HG03571 (cell line): ENCODE results near the gene C15orf62.
A peak's percentile ranks its signal among the peaks of the same experiment; 100 is the strongest.

Experiments used
- ATAC-seq: cut with Tn5 transposase; IDR thresholded peaks from one replicate; pipeline ENCODE4 v1.9.1; 2021; ENCODE audit not compliant: unreplicated experiment

The C15orf62 gene

DNA sequence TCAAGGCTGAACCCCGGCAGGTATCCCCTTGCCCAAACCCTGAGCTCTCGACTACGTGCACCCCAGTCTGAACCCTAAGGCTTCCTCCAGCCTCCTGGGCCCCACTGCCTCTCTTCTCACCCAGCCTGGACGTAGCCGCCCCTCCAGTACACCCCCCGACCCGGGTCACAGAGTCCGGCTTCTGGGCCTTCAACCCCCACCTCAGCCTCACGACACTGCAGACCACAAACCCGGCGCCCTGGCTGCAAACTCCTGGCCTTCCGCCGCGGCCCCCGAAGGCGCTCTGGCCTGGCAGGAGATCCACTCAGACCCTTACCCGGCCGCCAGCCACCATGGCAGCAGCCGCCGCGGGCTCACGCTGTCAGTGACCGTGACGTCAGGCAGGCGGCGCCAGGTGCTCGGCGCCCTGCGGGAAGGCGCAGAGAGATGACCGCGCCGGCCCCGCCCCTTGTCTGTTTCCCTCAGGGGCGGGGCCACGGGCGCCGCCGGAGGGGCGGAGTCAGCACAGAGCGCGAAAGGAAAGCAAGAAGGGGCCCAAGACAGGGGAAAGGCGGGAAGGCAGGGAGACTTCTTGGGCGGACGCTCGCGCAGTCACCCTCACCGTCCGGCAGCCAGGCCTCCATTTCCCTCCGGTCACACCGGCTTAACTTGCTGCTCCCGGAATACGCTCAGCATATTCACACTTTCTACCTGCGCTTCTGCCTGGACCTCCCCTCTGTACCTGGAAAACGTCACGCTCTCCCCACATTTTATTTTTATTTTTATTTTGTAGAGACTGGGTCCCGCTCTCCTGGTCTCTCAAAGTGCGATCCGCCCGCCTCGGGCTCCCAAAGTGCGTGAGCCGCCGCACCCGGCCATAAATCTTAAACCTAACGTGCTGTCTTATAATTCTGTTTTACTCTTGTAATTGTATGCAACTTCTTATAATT is 14.6 kb upstream of the C15orf62 start, which contains the start of gene RMDN3:
TSS of gene RMDN3 (minus strand) at position 372 of the 929 bp plus-strand sequence. CDS start 471 bp downstream, outside the sequence.
- ATAC-seq = peak; percentile 75

DNA sequence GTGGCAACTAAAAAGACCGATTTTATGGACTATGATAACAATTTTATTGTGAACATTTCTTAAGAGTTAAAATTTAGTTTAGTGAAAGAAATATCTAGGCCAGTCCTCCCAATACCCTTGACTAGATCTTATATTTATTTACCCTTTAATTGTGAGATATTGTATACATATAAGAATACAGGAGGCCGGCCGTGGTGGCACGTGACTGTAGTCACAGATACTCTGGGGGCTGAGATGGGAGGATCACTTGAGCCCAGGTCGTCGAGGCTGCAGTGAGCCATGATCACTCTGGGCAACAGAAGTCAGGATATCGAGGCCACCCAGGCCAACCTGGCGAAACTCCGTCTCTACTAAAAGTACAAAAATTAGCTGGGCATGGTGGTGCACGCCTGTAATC is 14.0 kb upstream of the C15orf62 start:
- no peak for ATAC-seq

DNA sequence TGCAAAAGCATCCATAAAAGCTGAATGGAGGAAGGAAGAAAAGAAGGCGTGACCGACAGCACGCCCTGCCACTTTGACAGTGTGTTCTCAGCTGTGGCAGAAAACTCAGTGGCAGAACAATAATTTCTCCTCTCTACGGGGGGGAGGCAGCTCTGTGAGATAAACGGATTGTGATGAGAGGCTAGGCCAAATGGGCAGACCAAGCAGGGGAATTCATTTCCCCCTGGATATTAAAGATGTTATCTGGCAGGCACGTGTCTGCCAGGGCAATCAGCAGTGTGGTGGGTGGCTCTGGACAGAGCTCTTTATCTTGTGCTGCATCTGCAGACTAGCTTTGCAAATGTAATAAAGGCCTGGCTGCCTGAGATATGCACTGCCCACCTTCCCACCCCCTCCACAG is 12.8 kb upstream of the C15orf62 start:
- no peak for ATAC-seq

DNA sequence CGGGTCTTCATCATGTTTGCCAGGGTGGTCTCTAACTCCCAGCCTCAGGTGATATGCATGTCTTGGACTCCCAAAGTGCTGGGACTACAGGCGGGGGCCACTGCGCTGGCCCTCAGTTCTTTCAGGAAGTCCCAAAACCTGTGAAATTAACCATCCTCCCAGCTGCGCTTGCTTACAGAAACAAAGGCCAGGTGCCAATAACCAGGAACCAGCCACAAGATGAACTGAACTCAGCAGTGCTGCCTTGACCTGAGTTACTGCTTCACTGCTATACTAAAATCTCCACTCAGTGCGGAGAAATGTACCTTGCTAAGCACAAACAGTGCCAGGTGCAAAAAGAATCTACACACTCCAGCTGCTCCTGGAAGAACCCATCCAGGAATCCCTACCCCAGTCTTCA is 9.8 kb upstream of the C15orf62 start:
- no peak for ATAC-seq

DNA sequence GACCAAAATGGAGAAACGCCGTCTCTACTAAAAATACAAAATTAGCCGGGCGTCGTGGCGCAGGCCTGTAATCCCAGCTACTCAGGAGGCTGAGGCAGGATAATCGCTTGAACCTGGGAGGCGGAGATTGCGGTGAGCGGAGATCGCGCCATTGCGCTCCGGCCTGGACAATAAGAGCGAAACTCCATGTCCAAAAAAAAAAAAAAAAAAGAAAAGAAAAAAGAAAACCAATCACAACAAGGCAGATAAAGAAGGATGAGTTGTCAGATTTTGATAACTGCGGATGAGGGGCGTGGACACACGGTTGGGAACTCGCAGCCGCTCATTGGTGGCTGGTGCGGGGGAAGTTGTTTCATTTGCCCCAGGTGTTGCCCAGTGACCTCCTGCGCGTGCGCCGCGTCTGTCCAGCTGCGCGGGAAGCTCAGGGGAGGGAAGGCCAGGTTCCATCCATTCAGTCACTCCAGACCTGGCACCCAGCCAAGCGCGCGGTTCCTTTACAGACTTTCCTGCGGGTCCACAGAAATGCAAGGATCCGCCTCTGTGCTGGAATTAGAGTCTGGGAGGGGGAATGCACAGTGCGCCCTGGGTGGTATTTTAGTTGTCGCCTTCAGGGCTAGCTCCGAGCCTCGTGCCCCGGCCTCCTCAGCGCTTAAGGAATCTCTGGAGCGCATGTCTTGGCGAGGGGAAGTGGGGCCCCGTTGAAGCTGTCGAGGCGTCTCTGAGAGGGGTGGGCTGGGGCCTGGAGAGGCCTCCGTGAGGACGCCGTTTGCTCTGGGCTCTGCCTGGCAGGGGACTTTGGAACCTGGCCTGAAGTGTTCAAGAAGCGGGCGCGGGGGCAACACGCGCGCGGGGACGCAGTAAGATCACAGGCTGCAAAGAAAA is 6.6 kb upstream of the C15orf62 start:
- ATAC-seq = no peak

DNA sequence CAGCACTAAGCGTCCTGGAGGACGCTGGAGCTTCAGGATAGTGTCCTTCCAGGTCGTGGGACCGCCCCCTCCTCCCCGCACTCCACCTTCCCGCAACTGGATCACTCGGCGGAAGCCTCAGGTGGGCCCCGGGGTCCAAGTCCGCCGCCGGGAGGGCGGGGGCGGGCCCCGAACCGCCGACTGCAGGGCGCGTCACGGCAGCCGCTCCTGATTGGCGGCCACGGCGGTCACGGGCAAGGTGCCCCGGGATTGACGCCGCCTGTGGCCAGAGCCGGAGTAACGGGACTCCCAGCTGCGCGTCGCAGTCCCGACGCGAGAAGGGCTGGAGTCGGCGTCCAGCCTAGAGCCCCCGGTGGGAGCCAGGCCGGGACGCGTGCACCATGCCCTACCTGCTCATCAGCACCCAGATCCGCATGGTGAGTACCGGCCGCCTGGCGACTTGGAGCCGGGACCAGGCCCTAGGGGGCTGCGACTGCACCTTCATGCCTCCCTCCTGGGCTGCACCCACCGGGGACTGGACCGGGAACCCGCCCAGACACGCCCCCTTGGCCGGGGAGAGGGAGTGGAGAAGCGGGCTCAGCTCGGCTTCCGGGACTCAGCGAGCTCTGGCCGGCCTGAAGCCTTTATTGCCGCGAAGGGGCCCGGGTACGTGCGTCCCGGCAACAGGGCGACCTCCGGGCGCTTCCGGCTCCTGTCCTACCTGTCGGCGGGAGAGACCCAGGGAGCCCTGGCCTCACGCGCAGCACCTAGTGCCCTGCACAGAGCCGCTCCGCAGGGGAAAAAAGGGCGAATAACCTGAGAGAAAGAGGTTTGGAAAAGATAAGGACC is 5.8 kb upstream of the C15orf62 start, which contains the start of gene GCHFR:
TSS of gene GCHFR (plus strand) at position 268 of the 828 bp plus-strand sequence. CDS start at position 381, 113 bp downstream.
- peak; percentile 42 for ATAC-seq

DNA sequence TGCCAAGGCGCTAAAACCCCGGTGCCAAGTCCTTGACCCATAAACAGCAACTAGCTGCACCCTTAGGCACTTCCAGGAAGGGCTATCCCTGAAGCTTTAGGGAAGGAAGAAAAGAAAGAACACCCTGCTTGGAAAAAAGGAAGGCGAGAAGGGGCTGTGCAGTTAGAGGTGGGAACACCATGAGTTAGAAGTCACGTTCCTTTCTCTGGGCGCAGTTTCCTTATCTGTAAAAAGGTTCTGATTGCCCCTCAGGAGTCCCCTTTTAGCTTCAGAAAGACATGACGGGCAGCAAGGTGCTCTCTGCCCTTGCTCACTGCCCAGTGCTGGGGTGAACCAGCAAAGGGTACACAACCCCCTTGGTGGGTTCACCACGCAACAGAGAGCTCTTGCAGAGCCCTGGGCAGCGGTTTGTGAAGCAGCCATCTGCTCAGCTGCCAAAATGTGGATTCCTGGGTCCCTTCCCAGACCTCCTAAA is 5.1 kb upstream of the C15orf62 start:
- ATAC-seq = no peak

DNA sequence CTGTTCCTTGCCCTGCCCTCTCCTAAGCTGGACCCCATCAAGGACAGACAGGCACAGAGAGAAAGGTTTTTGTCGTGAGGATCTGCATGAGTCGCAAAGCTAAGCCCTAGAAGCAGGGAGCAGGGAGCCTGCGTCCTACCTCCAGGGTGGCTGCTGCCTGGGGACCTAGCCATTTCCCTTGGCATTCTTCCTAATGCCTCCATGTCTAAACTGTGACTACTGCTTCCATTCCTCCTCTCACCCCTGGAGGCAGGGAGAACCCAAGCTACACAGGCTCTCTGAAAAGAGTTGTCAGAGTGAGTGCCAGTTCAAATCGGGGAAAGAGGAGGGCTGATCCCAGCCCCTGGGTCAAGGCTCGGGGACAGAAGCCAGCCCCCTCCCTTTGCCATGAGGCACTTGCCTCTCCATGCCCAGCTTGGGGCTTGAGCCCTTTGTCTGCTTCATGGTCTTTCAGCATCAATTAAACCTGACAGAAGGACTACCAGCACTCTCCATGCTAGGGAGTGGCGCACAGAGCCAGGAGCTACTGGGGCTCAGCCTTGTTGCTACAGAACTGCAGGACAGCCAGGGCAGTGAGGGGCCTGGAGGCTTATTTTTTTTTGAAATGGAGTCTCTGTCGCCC is 3.5 kb upstream of the C15orf62 start:
- no peak for ATAC-seq

DNA sequence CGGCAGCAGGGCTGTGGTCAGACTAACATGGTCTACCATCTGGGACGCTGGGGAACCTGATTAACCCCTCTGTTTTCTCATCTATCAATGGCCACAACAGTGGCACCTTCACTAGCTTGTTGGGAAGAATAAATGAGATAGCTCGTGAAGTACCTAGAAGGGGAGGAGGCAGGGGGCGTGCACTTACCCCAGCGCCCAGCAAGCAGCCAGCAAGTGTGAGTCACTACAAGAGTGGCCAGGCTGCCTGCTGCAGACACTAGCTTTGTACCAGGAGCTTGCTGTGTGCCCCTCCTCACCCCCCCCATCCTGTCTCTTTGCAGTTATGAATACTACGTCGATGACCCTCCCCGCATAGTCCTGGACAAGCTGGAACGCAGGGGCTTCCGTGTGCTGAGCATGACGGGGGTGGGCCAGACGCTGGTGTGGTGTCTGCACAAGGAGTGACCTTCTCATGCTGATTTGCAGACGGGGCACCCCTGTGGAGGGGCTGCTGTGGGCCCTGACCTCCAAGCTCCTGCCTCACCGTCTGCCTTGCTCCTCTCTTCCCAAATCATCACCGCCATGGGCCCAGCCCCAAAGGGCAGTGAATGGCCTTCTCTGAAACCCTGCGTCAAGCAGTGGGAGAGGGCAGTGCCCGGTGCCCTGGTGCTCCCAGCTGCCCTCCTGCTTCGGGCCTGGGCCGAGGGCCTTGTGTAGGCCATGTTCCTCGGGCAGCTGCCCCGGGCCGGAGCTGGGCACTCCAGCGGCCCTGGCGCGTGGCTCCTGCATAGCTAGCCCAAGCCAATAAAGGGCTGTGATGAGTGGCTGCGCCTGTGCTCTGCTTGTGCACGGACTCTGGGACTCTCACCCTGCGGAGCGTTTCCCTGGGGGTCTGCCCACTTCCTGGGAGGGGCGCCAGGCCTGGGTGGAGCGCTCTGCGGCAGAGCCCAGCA is 2.6 kb upstream of the C15orf62 start:
- ATAC-seq = no peak

DNA sequence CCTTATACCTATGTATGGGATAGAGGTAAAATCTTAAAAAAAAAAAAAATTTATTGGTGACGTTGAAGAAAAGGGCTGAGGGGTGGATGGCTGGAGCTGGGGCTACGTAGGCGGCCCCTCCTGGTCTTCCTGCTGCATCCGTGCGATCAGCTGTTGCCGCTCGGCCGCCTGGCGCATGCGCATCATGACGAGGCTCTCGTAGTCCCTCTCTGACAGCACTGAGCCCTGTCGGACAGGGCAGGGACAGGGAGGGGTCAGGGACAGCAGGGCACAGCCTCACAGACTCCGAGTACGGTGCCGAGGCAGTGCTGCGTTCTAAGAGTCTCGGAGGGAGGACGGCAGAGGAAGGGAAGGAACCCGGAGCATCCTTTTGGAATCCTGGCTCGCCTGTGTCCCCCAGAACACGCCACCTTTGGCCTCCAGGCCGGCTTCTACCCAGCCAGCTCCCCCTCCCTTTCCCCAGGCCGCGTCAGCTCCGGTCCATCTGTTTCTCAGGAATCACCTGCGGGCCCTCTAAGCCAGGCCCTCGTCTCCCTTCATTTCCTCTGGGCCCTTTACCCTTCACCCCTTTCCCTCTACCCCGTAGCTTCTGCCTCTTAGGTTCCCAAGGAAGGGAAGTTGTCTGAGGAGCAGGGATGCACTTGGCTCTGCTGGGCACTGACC is 1.8 kb upstream of the C15orf62 start:
- no peak for ATAC-seq

DNA sequence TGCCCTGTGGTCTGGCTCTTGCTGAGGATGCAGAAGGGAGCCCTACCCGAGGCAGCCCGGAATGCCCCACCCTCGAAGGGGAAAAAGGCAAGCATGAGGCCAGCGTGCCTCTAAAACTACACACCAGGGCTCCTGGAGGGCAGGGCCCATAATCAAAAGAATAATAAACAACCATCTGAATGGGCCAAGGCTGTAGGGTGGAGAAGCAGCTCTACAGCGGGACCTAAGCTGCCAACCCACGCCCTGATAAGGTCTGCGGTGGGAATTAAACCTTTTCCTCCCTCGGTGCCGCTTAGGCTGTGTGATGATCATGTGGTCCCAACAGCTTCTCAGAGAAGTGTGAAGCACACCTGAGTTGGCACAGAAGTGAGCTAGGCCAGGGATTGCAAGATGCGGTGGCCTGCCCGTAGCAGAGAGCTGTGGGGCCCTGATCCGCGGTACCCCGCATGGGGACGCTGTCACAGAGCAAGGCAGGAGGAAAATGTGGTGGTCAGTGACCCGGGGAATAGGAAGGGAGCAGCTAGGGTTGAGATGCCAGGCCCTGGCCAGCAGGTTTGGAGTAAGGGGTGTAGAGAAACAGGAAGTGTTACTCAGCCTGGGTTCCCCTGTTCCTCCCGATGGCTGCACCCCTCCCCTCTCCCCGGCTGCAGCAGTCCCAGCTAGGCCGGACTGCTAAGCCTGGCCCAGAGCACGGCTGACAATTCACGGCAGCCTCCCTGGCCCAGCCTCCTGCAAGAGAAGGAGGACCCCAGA is 1.1 kb upstream of the C15orf62 start:
- no peak for ATAC-seq

DNA sequence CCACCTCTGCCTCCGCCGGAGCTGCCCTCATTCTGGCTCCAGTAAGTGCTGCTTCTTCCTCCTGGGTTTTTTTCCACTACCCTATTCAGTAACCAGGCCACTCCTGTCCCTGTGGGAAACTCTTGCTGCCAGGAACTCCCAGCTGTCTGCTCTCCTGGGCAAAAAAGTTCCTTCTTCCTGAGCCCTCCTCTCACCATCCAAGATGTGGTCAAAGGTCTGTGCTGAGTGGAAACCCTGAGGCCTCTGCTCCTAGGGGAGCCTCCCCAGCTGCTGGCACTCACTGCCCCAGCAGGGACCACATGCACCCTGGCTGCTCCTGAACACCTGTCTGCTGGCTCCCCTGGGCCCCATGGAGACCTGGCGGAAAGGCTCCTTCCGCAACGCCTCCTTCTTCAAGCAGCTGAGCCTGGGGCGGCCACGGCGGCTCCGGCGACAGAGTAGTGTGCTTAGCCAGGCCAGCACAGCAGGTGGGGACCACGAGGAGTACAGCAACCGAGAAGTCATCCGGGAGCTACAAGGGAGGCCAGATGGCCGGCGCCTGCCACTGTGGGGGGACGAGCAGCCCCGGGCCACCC is 454 bp downstream of the C15orf62 start:
- no peak for ATAC-seq

DNA sequence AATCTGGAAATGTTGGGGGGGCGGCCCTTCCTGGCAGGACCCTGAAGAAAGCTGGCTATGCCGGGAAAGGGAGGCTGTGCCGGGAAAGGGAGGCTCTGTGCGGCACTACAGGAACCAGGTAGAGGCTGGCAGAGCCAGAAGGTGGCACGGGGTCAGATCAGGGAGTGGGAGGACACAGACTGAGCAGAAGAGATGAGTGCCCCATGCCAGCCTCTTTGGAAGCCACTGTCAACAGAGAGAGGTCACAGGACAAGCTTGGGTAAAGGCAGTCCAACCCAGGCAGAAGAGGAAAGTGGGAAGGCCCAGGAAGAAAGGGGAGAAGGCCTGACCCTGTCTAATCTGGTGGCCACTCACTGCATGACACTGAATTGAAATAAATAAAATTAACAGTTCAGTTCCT is 1.5 kb downstream of the C15orf62 start:
- ATAC-seq = no peak

DNA sequence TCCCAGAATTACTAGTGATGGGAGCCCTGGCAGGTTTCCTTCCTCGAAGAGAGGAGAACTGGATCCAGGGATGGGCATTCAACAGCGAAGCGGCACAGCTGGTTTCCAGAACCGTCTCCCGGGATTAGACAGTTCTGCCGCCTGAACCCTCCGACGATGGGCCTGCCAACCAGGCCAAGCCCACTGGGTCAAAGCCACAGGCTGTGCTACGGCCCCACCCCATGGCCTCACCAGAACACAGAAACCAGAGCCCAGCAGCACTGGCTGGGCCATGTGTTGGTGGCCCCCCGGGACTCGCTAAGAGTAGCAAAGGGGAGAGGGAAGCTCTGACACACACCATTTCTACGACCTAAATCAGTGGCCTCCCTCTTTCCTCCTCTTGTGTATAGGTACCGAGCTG is 2.2 kb downstream of the C15orf62 start:
- ATAC-seq = no peak

DNA sequence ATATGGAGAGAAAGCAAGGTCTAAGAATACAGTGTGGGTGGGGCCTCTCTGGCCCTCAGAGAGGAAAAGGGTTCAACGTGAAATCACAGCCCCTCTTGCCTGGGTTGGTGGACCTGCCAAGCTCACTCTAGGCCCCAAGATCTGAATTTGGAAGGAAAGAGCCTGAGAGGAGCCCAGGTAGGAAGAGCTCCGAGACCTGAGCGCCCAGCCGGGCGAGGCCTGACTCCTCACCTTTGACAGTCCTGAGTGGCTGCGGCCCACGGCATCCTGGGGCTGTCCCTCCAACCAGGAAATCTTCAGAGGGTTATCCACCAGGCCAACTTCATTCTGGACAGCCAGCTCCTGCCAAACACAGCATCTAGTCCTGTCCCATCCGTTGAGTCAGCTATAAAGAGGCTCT is 3.7 kb downstream of the C15orf62 start:
- ATAC-seq = no peak

DNA sequence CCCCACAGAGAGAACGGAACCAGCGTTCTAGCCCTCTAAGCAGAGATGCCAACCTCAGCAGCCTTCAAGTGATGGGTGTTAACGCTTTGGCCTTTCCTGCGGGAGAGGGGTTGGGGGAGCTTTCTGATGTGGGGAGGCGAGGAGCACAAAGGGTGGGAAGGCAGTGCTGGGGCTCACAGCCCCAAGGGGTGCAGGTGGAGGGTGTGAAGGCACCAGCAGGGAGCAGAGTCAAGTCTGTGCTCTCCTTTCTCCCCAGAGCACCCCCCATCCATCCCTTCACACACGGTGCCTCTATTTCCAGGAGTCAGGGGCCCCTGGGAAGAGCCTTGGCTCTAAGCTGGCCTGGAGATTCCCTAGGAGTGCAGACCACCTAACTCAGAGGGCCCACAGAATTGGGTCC is 4.1 kb downstream of the C15orf62 start:
- ATAC-seq = no peak

DNA sequence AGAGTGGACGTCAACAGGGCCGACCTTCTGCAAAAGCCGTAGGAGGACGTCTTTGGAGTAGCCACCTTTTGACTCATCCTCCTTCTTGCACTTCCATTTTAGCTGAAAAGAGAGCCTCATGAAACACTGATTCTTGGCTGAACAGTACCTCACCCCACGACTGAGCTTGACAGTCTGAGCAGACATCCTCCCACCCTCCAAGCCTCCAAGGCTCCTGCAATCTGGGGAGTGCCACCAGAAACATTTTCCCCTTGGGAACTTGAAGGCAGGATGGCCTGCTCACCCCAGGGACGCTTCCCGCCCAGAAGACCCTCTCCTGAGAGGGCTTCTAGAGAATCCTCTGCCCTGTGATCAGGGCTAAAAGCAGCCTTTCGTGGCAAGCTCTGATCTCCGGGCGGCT is 5.2 kb downstream of the C15orf62 start:
- no peak for ATAC-seq
